ENCODE measurements around the gene BBX.

BBX gene

GRCh38 chr3:107854733-107855132 lies 332.0 kb downstream of the BBX start:
- no peak for DNase-seq

DNA sequence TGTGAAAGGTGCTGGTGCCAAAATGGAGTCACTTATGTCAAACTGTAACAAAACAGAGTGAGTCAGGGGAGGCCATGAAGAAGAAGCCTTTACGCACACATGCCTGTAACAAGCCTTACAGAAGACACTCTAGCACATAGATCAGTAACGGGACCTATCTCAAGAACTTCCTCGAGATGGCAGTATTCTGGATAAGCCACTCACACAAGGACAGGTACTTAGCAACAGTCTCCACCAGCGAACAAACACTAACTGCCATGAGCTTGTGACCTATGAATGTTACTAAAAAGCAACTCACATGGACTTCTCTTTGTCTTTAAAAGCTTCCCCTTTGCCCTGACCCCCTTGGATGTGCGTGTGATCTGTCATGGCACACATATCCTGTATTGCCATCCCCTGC lies 332.9 kb downstream of the BBX start:
- DNase-seq, result no peak

- no peak for DNase-seq
These were observed 335.1 kb downstream of the BBX start for GRCh38 chr3:107857854-107858253.

DNA sequence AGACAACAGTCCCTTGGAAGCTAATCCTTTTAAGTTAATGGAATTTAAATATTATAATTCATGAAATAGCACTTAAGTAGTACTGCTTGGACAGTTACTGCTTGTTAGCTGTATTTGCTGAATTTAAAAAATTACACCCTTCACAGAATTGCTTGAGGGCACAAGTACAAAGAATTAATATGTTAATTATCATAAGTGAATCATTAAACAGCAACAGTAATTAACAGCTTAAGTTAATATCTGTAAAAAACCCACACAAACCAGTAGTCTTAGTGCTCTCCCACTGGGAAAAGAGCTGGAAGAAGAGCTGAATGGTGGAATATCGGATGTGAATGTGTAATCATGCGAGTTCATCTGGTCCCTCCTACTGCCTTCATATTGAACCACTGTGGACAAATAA lies 336.1 kb downstream of the BBX start:
- no peak for DNase-seq

All from CD4-positive, alpha-beta T cell treated with Interferon gamma for 1 hour (primary cell).